ENCODE results near the gene AMER2. TPM values are rescaled to one million over a fixed set of nuclear protein-coding genes. Genes with fewer than 3 reads are reported as not detected.

AMER2 gene
- total RNA-seq, 2 donors from 2014 or later = 0.18 to 0.34 TPM

GRCh38 chr13:25131881-25132420 is 40.1 kb downstream of the AMER2 start:
- 74% methylated on average over 6 of the region's 6 CpGs for WGBS
- H3K36me3 ChIP-seq = no peaks in the 10 kb centered on the region
- intact Hi-C loops (cut with DNase I) = no loop called here
- no peaks in the 10 kb centered on the region for H3K9me3 ChIP-seq
- H3K4me3 ChIP-seq = no peak overlapping the region
- no peaks in the 10 kb centered on the region for H3K27me3 ChIP-seq (replicated peaks; ENCODE audit: insufficient read depth)
- DNase-seq (ENCODE audit: low spot score) = no peak
- TF ChIP-seq POLR2AphosphoS5 (IDR thresholded peaks at IDR 0.05) (no peak), CTCF (IDR thresholded peaks at IDR 0.05) (no peak), POLR2A (IDR thresholded peaks at IDR 0.05) (no peak)
- H3K27ac ChIP-seq = no peak overlapping the region
- H3K4me1 ChIP-seq (replicated peaks) = no peaks in the 10 kb centered on the region

GRCh38 chr13:25130944-25131343 is 41.1 kb downstream of the AMER2 start:
- H3K36me3 ChIP-seq = no peaks in the 10 kb centered on the region
- intact Hi-C loops (cut with DNase I) = no loop called here
- H3K9me3 ChIP-seq = no peaks in the 10 kb centered on the region
- H3K27me3 ChIP-seq (replicated peaks; ENCODE audit: insufficient read depth) = no peaks in the 10 kb centered on the region
- H3K4me1 ChIP-seq (replicated peaks) = no peaks in the 10 kb centered on the region
- TF ChIP-seq CTCF (IDR thresholded peaks at IDR 0.05) (no peak), POLR2AphosphoS5 (IDR thresholded peaks at IDR 0.05) (no peak), POLR2A (IDR thresholded peaks at IDR 0.05) (no peak)
- no peak overlapping the region for H3K4me3 ChIP-seq
- no peak for DNase-seq (ENCODE audit: low spot score)
- 30% methylated on average over 3 of the region's 3 CpGs for WGBS
- H3K27ac ChIP-seq = no peak overlapping the region

- Histone ChIP-seq H3K27ac (no peak overlapping the region), H3K36me3 (no peaks in the 10 kb centered on the region), H3K27me3 (replicated peaks; ENCODE audit: insufficient read depth) (no peaks in the 10 kb centered on the region), H3K4me3 (no peak overlapping the region), H3K4me1 (replicated peaks) (no peaks in the 10 kb centered on the region), H3K9me3 (no peaks in the 10 kb centered on the region)
- 63% methylated on average over 8 of the region's 8 CpGs for WGBS
- no peak for TF ChIP-seq CTCF (IDR thresholded peaks at IDR 0.05)
- no peak for TF ChIP-seq POLR2AphosphoS5 (IDR thresholded peaks at IDR 0.05)
- TF ChIP-seq POLR2A (IDR thresholded peaks at IDR 0.05) = no peak
- intact Hi-C loops (cut with DNase I) = loop anchor here (10.0 kb wide), 1 partner anchor 124 kb away; no protein-coding TSS in a partner anchor
- no peak for DNase-seq (ENCODE audit: low spot score)
These were observed 53.6 kb downstream of the AMER2 start for GRCh38 chr13:25118378-25118905.

- H3K4me1 ChIP-seq (replicated peaks) = no peaks in the 10 kb centered on the region
- no peak overlapping the region for H3K4me3 ChIP-seq
- H3K27me3 ChIP-seq (replicated peaks; ENCODE audit: insufficient read depth) = no peaks in the 10 kb centered on the region
- no peak overlapping the region for H3K27ac ChIP-seq
- intact Hi-C loops (cut with DNase I) = loop anchor here (10.0 kb wide), 1 partner anchor 123 kb away; no protein-coding TSS in a partner anchor
- TF ChIP-seq POLR2AphosphoS5 (IDR thresholded peaks at IDR 0.05) = no peak
- TF ChIP-seq POLR2A (IDR thresholded peaks at IDR 0.05) = no peak
- TF ChIP-seq CTCF (IDR thresholded peaks at IDR 0.05) = no peak
- no peak for DNase-seq (ENCODE audit: low spot score)
- WGBS = 88% methylated on average over 16 of the region's 16 CpGs
- no peaks in the 10 kb centered on the region for H3K36me3 ChIP-seq
- no peaks in the 10 kb centered on the region for H3K9me3 ChIP-seq
These were observed 54.8 kb downstream of the AMER2 start for GRCh38 chr13:25117312-25117711.

GRCh38 chr13:25116044-25116443 is 56.0 kb downstream of the AMER2 start:
- intact Hi-C loops (cut with DNase I) = loop anchor here (10.0 kb wide), 1 partner anchor 121 kb away; no protein-coding TSS in a partner anchor

More at GRCh38 chr13:25116044-25116443, 56.0 kb downstream of the AMER2 start:
- no peak for DNase-seq (ENCODE audit: low spot score)
- no peaks in the 10 kb centered on the region for H3K9me3 ChIP-seq
- H3K4me1 ChIP-seq (replicated peaks) = no peaks in the 10 kb centered on the region
- no peak overlapping the region for H3K27ac ChIP-seq
- TF ChIP-seq CTCF (IDR thresholded peaks at IDR 0.05) = no peak
- no peak for TF ChIP-seq POLR2AphosphoS5 (IDR thresholded peaks at IDR 0.05)
- TF ChIP-seq POLR2A (IDR thresholded peaks at IDR 0.05) = no peak
- no peak overlapping the region for H3K4me3 ChIP-seq
- H3K36me3 ChIP-seq = no peaks in the 10 kb centered on the region
- no peaks in the 10 kb centered on the region for H3K27me3 ChIP-seq (replicated peaks; ENCODE audit: insufficient read depth)
- WGBS = 38% methylated on average over 3 of the region's 3 CpGs
